ENCODE results near the gene GRIN2A. TPM values are rescaled to one million over a fixed set of nuclear protein-coding genes. Genes with fewer than 3 reads are reported as not detected.

The GRIN2A gene
- polyA plus RNA-seq, 2 of the 4 experiments (the other 2 are of a cell fraction), result not detected

DNA sequence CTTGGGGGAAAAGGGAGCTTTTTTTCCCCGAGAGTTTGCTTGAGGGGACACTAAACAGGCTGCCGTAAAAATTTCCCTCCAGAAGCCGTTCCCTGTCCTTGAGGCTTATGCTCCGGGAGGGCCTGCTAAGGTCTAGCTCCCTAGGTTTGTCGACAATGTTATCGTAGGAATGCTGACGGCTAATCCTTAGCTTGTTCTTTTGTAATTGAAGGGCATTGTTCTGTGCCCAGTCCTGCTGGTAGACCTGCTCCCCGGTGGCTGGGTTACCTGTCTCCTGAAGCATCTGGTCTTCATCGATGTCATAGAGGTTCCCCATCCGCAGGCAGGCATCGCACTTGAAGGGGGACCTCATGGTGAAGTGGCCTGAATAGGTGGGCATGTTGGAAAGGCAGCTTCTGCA is 418.7 kb downstream of the GRIN2A start (continued):
- TF ChIP-seq USF2 (IDR thresholded peaks at IDR 0.05) (no peak), NR3C1 (IDR thresholded peaks at IDR 0.05) (no peak), SMC3 (IDR thresholded peaks at IDR 0.05) (no peak), PHF8 (IDR thresholded peaks at IDR 0.05; ENCODE audit: borderline replicate concordance, low read depth) (no peak), TFCP2L1 (CRISPR knock-in tag; IDR thresholded peaks at IDR 0.05) (no peak)

DNA sequence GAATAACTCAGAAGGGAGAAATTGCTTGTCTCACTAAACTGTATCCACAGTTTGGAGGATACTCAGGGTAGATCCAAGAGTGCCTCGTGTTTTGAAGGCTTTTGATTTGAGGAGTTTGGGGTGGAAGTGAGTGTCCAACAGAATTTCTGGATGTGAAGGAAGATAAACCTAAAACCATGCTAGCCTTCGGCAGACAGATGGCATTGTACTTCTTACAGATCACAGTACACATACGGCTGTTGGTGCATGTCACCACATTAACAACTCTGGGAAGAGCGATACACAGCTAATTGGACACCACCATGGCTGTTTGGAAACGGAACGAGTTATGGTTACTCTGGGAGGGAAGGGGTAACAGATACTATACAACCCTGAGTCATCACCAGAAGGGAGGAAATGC is 420.4 kb downstream of the GRIN2A start:
- no peak for TF ChIP-seq JUNB (IDR thresholded peaks at IDR 0.05)
- no peak for TF ChIP-seq HMGXB4 (CRISPR knock-in tag; IDR thresholded peaks at IDR 0.05; ENCODE audit: borderline replicate concordance)
- no peak for TF ChIP-seq ELK1 (IDR thresholded peaks at IDR 0.05; ENCODE audit: low read depth, low read length)
- TF ChIP-seq SREBF2 (IDR thresholded peaks at IDR 0.05), result no peak
- no peak for TF ChIP-seq MAZ (IDR thresholded peaks at IDR 0.05; ENCODE audit: borderline replicate concordance, low read depth, low read length)
- TF ChIP-seq EP300 (IDR thresholded peaks at IDR 0.05), result no peak
- no peak for TF ChIP-seq CBX2 (IDR thresholded peaks at IDR 0.05; ENCODE audit: borderline replicate concordance, low read depth)
- TF ChIP-seq SMC3 (IDR thresholded peaks at IDR 0.05), result no peak
- TF ChIP-seq ATOH8 (CRISPR knock-in tag; IDR thresholded peaks at IDR 0.05; ENCODE audit: low read depth), result no peak
- TF ChIP-seq HEYL (CRISPR knock-in tag; IDR thresholded peaks at IDR 0.05), result no peak
- TF ChIP-seq JUN (IDR thresholded peaks at IDR 0.05), result no peak
- TF ChIP-seq RNF2 (IDR thresholded peaks at IDR 0.05; ENCODE audit: borderline replicate concordance, low read depth), result no peak
- TF ChIP-seq POLR2AphosphoS2 (conservative IDR thresholded peaks at IDR 0.05; ENCODE audit: low read length), result no peak
- POLR2A ChIA-PET, result no interaction called here
- WGBS (ENCODE audit: missing lambda C conversion rate), result 16% methylated on average over 6 of the region's 6 CpGs
- Histone ChIP-seq H3K27ac (no peak overlapping the region), H3K4me2 (no peak overlapping the region), H3K4me1 (no peaks in the 10 kb centered on the region), H3K4me3 (no peak overlapping the region), H3K9me3 (no peaks in the 10 kb centered on the region)
- DNase-seq (ENCODE audit: low read depth in 1 of 2, low spot score in 1 of 2), result no peak
- CTCF ChIA-PET, result no interaction called here
- FAIRE-seq, result no peak
- no peak for ATAC-seq

DNA sequence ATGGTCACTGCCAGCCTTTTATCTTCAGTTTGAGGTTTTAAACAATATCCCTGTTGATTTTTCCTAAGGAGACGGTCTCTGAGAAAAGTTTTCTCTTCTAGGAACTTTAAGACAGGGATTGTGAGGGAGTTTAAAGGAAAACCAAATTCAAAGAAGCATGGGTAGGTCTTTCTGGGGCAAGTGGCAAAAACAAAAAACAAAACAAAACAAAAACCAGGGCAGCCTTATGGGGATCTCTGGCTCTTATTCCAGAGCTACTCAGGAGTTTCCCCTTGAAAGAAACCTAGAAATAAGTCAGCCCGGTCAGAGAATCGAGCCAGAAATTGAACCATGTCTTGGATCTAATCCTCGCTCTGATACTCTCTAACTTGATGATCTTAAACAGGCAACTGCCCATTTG is 424.5 kb downstream of the GRIN2A start:
- no peak overlapping the region for H3K4me3 ChIP-seq
- DNase-seq (ENCODE audit: low read depth in 1 of 2, low spot score in 1 of 2), result no peak
- no peak overlapping the region for H3K27ac ChIP-seq
- ATAC-seq, result no peak
- CTCF ChIA-PET, result interaction anchor here (0.7 kb wide), 1 partner anchor 8 kb away, joined by 3 read pairs; no protein-coding TSS in a partner anchor
- TF ChIP-seq HDAC2 (IDR thresholded peaks at IDR 0.05) (no peak), FOSL2 (IDR thresholded peaks at IDR 0.05) (no peak), FOSL2 (CRISPR knock-in tag; IDR thresholded peaks at IDR 0.05) (no peak), HEYL (CRISPR knock-in tag; IDR thresholded peaks at IDR 0.05) (no peak), CBX8 (IDR thresholded peaks at IDR 0.05) (peak; percentile 79; the same call in 1 of the 2 replicates), HOXA7 (CRISPR knock-in tag; IDR thresholded peaks at IDR 0.05) (no peak), KDM1A (IDR thresholded peaks at IDR 0.05; ENCODE audit: low read depth) (no peak), MAFK (IDR thresholded peaks at IDR 0.05; ENCODE audit: partially characterized antibody) (no peak), CHD2 (IDR thresholded peaks at IDR 0.05; ENCODE audit: low read length, partially characterized antibody) (no peak), RNF2 (IDR thresholded peaks at IDR 0.05; ENCODE audit: borderline replicate concordance, low read depth) (0 out of 2 replicates have a peak, but pooled peaks have one; percentile 51), RARB (CRISPR knock-in tag; IDR thresholded peaks at IDR 0.05) (no peak), JUN (IDR thresholded peaks at IDR 0.05) (no peak)
- no peak for FAIRE-seq
- no peaks in the 10 kb centered on the region for H3K4me1 ChIP-seq
- H3K4me2 ChIP-seq, result no peak overlapping the region
- 3% methylated on average over 4 of the region's 4 CpGs for WGBS (ENCODE audit: missing lambda C conversion rate)
- H3K9me3 ChIP-seq, result no peaks in the 10 kb centered on the region
- POLR2A ChIA-PET, result no interaction called here
